ENCODE measurements around the gene ZFP36L2.

The ZFP36L2 gene

DNA sequence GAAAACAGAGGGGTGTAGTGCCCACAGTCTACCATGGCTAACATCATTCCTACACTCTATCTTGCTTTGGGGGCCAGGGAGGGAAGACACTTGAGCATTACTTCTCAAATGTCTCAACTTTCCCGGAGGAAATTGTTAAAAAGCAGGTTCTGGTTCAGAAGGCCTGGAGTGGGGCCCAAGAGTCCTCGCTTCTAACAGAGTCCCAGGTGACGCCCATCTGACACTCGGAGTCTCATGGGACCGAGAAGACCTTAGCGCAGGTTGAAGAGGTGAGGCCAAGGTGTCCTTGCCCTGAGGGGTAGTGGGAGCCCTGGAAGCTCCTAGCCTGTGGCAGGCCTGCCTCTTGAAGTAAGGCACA lies 40.1 kb downstream of the ZFP36L2 start:
- no peak for DNase-seq (ENCODE audit: low read depth)

DNA sequence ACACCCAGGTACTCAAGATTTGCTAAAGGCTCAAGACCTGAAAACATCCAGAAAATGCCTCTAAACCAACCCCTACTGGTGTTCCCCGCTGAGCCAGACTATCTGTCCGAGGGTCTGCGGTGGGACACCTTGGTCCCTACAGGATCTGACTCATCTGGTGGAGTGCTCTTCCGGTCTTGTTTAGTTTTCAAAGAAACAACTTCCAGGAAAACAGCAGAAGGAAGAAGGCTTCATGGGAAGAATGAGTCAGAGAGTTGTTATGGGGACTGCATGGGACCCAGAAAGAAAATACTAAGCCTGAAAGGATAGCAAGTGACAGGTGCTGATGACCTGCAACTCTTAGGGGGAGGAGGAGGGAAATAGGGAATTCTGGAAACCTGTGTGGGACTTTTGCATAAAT lies 41.3 kb downstream of the ZFP36L2 start:
- DNase-seq (ENCODE audit: low read depth): no peak

GRCh38 chr2:43184339-43184895 lies 42.0 kb downstream of the ZFP36L2 start:
- no peak for DNase-seq (ENCODE audit: low read depth)

DNA sequence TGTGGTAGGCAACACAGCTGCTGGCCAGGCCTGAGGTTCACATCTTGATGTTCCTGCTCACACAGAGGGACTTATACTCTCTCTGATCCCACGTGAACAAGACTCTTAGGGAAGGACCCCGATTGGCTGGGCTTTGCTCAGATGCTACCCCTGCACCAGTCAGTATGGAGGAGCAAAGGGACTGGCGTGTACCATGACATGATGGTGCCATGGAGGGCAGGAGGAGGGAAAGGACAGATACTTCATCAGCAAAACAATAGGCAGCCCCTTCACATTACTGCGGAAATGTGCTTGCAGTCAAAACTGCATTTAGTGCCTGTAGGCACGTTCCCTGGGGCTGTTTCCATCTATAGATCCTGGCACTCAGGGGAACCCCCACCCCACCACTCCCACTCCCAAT lies 42.7 kb downstream of the ZFP36L2 start:
- DNase-seq (ENCODE audit: low read depth): no peak

DNA sequence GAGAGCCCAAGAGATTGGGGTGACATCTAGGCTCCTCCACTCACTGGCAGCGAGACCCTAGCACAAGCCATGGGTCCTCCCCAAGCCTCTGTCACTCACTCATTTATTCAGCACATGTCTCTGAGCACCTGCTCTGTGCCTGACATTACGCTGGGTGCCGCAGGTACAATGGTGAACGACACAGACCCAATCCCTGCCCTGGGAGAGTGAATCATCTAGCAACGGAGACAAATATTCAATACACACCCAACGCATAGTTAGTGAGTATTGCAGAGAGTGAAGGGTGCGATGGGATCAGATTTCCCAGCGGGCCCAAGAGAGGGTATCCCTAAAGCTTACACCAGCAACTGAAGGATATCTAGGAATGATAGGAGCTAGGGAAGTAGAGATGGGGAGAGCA lies 45.5 kb downstream of the ZFP36L2 start:
- no peak for DNase-seq (ENCODE audit: low read depth)

DNA sequence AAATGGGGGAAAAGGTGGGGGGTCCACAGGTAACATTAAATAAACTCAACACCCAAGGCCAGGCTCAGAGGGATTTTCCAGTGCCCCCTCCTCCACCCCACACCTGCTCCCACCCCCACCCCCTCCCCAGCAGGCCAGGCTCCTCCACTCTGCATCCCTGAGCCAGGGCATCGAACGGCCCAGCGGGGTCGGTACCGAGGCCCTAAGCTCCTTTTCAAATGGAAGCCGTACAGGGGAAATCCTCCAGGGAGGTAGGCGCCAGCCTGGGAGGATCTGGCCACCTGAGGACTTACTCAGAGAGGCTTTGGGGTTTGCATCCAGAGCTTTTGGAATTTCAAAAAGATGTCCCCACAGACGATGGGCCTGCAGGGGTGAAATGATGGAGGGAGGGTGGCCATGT lies 46.5 kb downstream of the ZFP36L2 start:
- DNase-seq (ENCODE audit: low read depth): no peak

DNA sequence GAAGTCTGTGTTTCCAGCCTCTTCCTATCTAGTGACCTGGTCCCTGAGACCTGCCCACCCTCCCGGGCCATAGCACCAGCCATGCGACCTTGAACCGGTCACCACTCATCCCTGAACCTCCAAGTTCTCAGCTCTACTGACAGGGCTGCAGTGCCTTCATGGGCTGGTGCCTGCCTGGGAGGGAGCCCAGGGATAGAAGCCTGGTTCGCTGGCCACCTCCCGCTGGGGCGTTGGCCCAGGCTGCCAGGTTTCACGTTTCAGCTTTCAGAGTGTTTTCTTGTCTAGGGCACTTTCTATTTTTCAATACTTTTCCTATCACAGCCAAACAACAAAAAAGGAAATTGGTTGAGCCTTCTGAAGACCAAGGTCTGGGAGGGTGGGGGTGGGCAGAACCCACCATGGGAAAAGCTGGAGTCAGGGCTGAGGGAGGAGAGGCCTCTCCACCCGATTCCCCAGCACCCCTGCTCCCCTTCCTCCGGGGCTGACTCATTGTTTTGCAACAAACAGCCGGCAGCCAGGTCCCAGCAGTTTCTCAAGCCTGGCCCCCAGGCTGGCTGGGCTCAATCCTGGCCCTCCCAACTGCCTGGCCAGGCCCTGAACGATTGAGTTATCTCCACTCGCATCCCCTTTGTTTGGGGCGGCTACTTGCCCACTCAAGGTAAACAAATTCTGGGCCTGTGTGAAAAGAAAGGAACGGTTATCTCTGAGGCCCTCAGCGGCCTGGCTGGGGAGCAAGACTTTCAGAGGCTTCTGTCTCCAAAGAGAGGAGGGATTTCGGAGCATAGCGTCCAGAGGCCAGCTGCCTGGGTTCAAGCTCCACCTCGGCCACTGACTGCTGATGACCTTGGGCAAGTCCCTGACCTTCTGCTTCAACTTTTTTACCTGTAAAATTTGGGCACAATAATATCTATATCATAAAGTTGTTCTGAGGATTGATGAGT lies 47.5 kb downstream of the ZFP36L2 start:
- no peak for DNase-seq (ENCODE audit: low read depth)

DNA sequence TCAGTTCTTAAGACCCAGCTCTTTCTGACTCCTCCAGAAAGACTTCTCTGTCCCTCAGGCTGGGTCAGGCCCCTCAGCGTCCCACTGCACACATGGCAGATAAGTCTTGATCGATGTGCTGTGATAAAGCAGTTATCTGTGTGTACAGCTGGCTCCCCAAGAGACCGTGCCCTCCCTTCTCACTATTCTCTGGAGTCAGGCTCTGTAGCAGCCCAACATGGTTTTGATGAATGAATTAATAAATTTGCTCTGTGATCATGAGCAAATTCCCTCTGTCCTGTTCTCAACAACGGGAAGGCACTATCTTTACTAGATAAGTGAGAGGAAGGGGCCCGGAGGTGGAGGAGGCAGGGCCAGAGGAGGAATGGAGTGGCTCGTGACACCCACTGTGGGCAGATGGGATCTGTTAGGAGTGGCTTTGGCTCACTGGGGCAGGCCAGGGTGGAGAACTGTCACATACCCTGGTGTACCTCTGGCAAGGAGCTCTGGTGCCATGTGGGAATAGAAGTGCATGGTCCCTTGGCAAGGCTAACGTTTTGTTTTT lies 48.3 kb downstream of the ZFP36L2 start:
- DNase-seq (ENCODE audit: low read depth): no peak

DNA sequence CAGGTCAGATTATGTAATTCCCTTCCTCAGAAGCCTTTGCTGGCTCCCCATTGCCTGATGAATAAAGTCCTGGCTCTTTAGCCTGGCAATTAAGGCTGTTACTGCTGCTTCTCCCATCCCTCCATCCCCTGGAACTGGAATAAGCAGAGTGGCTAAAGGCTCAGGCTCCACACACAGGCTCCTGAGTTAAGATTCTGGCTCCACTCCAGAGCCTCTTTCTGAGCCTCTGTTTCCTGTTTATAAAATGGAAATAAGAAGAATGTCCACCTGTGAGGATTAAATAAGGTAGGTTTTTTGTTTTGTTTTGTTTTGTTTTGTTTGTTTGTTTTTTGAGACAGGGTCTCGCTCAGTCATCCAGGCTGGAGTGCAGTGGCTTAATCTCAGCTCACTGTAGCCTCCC lies 50.0 kb downstream of the ZFP36L2 start:
- no peak for DNase-seq (ENCODE audit: low read depth)

- DNase-seq (ENCODE audit: low read depth): no peak
Measured at GRCh38 chr2:43175876-43176275, 50.5 kb downstream of the ZFP36L2 start.

DNA sequence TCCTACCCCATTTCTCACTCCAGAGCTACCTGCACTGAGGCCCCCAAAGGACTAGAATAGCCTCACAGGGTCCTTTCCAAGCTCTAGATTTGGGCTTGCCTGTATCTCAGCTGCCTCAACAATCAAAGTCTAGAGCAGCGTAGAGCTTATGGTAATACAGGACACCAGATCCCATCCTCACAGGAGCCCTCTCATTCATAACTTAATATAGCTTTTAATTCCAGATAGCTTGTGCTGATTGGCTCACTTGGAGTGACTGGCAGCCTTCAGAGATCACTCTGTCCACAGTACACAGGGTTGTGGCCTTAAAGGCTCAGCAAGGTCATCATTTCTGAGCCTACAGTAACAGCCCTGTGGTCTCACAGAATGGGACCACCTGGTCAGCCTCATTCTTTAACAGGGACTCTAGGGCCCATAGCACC lies 51.4 kb downstream of the ZFP36L2 start:
- no peak for DNase-seq (ENCODE audit: low read depth)

DNA sequence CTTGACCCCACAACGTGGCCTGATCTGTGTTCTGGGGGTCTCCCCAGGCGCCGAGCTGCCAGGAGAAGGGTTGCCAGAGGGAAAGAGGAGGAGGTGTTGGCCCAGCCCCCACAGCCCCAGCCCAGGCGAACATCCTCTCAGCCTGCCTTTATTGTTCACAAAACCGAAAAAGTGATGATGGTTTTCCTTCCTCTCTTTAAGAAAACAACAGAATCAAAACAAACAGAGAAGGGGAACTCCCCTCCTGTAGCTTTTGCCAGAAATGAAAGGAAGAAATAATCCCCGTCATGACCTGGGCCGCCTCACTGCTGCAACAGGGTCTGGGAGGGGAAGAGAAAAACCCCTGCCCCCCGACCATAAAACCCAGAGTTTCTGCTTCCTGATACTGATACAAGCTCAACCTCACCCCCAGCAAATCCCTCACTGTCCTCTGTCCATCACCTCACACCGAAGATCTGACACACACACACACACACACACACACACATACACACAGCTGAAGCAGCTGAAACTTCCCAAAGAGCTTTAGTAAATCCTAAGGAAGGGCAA lies 52.0 kb downstream of the ZFP36L2 start:
- no peak for DNase-seq (ENCODE audit: low read depth)

All from stimulated activated CD8-positive, alpha-beta memory T cell treated with anti-CD3 and anti-CD28 coated beads, Interleukin-15, amount 100 ng/mL, for 24 hours (primary cell).